ENCODE measurements around the gene RTN4R.
"Not testable (repeated sequence)": the region's sequence is repeated elsewhere in the genome, so short reads cannot be mapped to it uniquely, and the experiment has no call there.

DNA sequence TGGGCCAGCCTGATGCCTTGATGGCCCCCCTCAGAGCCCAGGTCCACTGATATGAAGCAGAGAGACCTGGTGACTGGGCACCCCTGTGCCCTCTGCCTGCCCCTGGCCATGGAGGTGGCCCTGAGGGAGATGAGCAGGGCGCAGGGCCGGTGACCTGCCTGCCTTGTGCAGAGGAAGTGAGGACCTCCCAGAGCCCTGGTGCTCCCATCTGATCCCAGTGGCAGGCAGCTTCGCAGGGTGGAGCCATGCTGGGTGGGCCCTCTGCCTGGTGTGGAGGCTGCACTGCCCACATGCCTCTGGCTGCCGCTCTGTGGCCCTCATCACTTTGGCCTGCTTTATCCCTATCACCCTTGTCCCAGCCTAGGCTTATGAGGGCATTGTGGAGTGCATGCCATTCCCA is 1.1 kb upstream of the RTN4R start:
- TF ChIP-seq, protein P1, sequence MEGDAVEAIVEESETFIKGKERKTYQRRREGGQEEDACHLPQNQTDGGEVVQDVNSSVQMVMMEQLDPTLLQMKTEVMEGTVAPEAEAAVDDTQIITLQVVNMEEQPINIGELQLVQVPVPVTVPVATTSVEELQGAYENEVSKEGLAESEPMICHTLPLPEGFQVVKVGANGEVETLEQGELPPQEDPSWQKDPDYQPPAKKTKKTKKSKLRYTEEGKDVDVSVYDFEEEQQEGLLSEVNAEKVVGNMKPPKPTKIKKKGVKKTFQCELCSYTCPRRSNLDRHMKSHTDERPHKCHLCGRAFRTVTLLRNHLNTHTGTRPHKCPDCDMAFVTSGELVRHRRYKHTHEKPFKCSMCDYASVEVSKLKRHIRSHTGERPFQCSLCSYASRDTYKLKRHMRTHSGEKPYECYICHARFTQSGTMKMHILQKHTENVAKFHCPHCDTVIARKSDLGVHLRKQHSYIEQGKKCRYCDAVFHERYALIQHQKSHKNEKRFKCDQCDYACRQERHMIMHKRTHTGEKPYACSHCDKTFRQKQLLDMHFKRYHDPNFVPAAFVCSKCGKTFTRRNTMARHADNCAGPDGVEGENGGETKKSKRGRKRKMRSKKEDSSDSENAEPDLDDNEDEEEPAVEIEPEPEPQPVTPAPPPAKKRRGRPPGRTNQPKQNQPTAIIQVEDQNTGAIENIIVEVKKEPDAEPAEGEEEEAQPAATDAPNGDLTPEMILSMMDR (IDR thresholded peaks at IDR 0.05): not testable (repeated sequence)
- TF ChIP-seq POLR2A, EP300 (IDR thresholded peaks at IDR 0.05): not testable (repeated sequence)

All from ovary (tissue), 3 donors.